H1 (cell line): ENCODE results near the gene CLEC16A. TPM values are rescaled to one million over a fixed set of nuclear protein-coding genes. Genes with fewer than 3 reads are reported as not detected.

Source experiments
- CTCF ChIA-PET: fragments of 300-600 bp; sonication (Branson Sonifier 250); formaldehyde crosslinking; loops from one replicate; lab custom pipeline; 2021; ENCODE audit not compliant: partially characterized antibody; lab: Charles Lee
- POLR2A ChIA-PET: fragments of 300-600 bp; sonication (Branson Sonifier 250); formaldehyde crosslinking; loops from one replicate; lab custom pipeline; 2021; ENCODE audit warnings: inconsistent platforms; ENCODE audit not compliant: partially characterized antibody; lab: Charles Lee
- DNase-seq, 2 experiments: peaks; one replicate each; pipeline versions ENCODE4 v3.0.0 to v3.0.0-alpha.2; 2010 to 2022; ENCODE audit warnings: low spot score in 2 of 2, low read depth in 1 of 2, mixed read lengths in 1 of 2
- FAIRE-seq: peaks from 2 replicates; lab custom pipeline; 2011; peaks lifted over from hg19 to GRCh38; lab: Jason Lieb, UNC
- H2AFZ ChIP-seq: 2 replicates; pipeline ENCODE4 v1.8.1; 2012; ENCODE audit warnings: low read length, inconsistent platforms
- H2AK5ac ChIP-seq: 2 replicates; pipeline ENCODE4 v1.6.1; 2013; ENCODE audit warnings: low read depth, low read length
- H2BK120ac ChIP-seq: replicated peaks from 2 replicates; pipeline ENCODE3; 2013; ENCODE audit warnings: low read depth, low read length, inconsistent platforms
- H2BK12ac ChIP-seq: 2 replicates; pipeline ENCODE4 v1.6.1; 2013; ENCODE audit warnings: low read depth, low read length
- H2BK15ac ChIP-seq: 2 replicates; pipeline ENCODE4 v1.6.1; 2013; ENCODE audit warnings: low read length
- H2BK20ac ChIP-seq: 2 replicates; pipeline ENCODE4 v1.6.1; 2013; ENCODE audit warnings: low read length
- H2BK5ac ChIP-seq: 2 replicates; pipeline ENCODE4 v1.6.1; 2013; ENCODE audit warnings: low read depth, low read length
- H3K14ac ChIP-seq: 2 replicates; pipeline ENCODE4 v1.6.1; 2013; ENCODE audit warnings: inconsistent platforms; ENCODE audit not compliant: insufficient read length
- H3K18ac ChIP-seq: 2 replicates; pipeline ENCODE4 v1.6.1; 2013; ENCODE audit warnings: low read length; ENCODE audit errors: extremely low read depth
- H3K23ac ChIP-seq: 2 replicates; pipeline ENCODE4 v1.6.1; 2013; ENCODE audit warnings: inconsistent platforms; ENCODE audit not compliant: insufficient read length
- H3K23me2 ChIP-seq: 2 replicates; pipeline ENCODE4 v1.6.1; 2013; ENCODE audit warnings: low read depth, low read length
- H3K27ac ChIP-seq: 2 replicates; pipeline ENCODE4 v1.6.1; 2011; ENCODE audit warnings: low read depth, low read length, inconsistent platforms
- H3K27me3 ChIP-seq, 4 experiments: replicated peaks in 1 of 4; 1 replicate in 1 of 4; 2 replicates in 3 of 4; pipeline versions ENCODE4 v1.6.1 to v1.8.1; 2011 to 2013; ENCODE audit warnings: low read length in 3 of 4, mild to moderate bottlenecking in 3 of 4, inconsistent platforms in 2 of 4, mixed read lengths in 2 of 4, moderate library complexity in 1 of 4; ENCODE audit not compliant: control insufficient read depth in 3 of 4, insufficient read depth in 3 of 4; ENCODE audit errors: extremely low read depth in 1 of 4
- H3K36me3 ChIP-seq, 4 experiments: 2 replicates each; pipeline versions ENCODE4 v1.6.1 to v1.8.1; 2011 to 2013; ENCODE audit warnings: mild to moderate bottlenecking in 4 of 4, low read length in 3 of 4, moderate library complexity in 2 of 4, control low read depth in 1 of 4, inconsistent platforms in 1 of 4; ENCODE audit not compliant: insufficient read depth in 4 of 4, control insufficient read depth in 2 of 4
- H3K4ac ChIP-seq: replicated peaks from 2 replicates; pipeline ENCODE3; 2013; ENCODE audit warnings: low read length, low read depth, mixed read lengths, inconsistent platforms; ENCODE audit not compliant: insufficient read length
- H3K4me1 ChIP-seq, 4 experiments: replicated peaks in 1 of 4; 1 replicate in 1 of 4; 2 replicates in 3 of 4; pipeline versions ENCODE4 v1.6.1 to v1.8.1; 2011 to 2013; ENCODE audit warnings: low read length in 3 of 4, inconsistent platforms in 2 of 4, mixed read lengths in 1 of 4; ENCODE audit not compliant: insufficient read depth in 4 of 4, control insufficient read depth in 3 of 4
- H3K4me2 ChIP-seq, 2 experiments: 2 replicates each; pipeline versions ENCODE4 v1.6.1 to v1.8.1; 2011 to 2013; ENCODE audit warnings: low read depth in 2 of 2, low read length in 2 of 2, control low read depth in 1 of 2, inconsistent platforms in 1 of 2, mild to moderate bottlenecking in 1 of 2; ENCODE audit not compliant: insufficient read depth in 1 of 2
- H3K4me3 ChIP-seq, 4 experiments: fragments of 200-600, 300-600 bp in 1 of 4; sonication (generic), shearing (Covaris generic), sonication (Bioruptor Twin) in 1 of 4; 2 replicates each; pipeline versions ENCODE4 v1.5.1 to v1.8.1; 2011 to 2016; ENCODE audit warnings: low read length in 4 of 4, low read depth in 3 of 4, control low read depth in 2 of 4, inconsistent platforms in 2 of 4, mild to moderate bottlenecking in 2 of 4, mixed read lengths in 1 of 4, moderate library complexity in 1 of 4; ENCODE audit not compliant: insufficient read depth in 2 of 4; ENCODE audit errors: extremely low read depth in 1 of 4
- H3K56ac ChIP-seq: replicated peaks from 2 replicates; pipeline ENCODE3; 2013; ENCODE audit warnings: low read depth, mild to moderate bottlenecking, mixed read lengths, low read length, inconsistent platforms; ENCODE audit not compliant: insufficient read length
- H3K79me1 ChIP-seq: 2 replicates; pipeline ENCODE4 v1.6.1; 2013; ENCODE audit warnings: low read depth, low read length, control low read depth
- H3K79me2 ChIP-seq, 2 experiments: 2 replicates each; pipeline versions ENCODE4 v1.6.1 to v1.8.1; 2012 to 2013; ENCODE audit warnings: low read length in 2 of 2, mild to moderate bottlenecking in 2 of 2, inconsistent platforms in 1 of 2; ENCODE audit not compliant: insufficient read depth in 2 of 2, control insufficient read depth in 1 of 2
- H3K9ac ChIP-seq, 4 experiments: replicated peaks in 1 of 4; 1 replicate in 1 of 4; 2 replicates in 3 of 4; pipeline versions ENCODE4 v1.6.1 to v1.8.1; 2011 to 2013; ENCODE audit warnings: low read depth in 3 of 4, low read length in 3 of 4, control low read depth in 2 of 4, mild to moderate bottlenecking in 2 of 4, moderate library complexity in 2 of 4, inconsistent platforms in 1 of 4; ENCODE audit errors: extremely low read depth in 1 of 4
- H3K9me3 ChIP-seq, 2 experiments: 2 replicates each; pipeline versions ENCODE4 v1.6.1 to v1.8.1; 2012 to 2013; ENCODE audit warnings: mild to moderate bottlenecking in 2 of 2, moderate library complexity in 2 of 2, control low read depth in 1 of 2, inconsistent platforms in 1 of 2, low read depth in 1 of 2, low read length in 1 of 2, mixed read lengths in 1 of 2; ENCODE audit not compliant: insufficient read depth in 2 of 2
- H4K20me1 ChIP-seq, 2 experiments: replicated peaks in 1 of 2; 2 replicates each; pipeline versions ENCODE3 to v1.8.1; 2011 to 2013; ENCODE audit warnings: inconsistent platforms in 2 of 2, low read length in 2 of 2, mild to moderate bottlenecking in 1 of 2; ENCODE audit not compliant: insufficient read depth in 2 of 2, control insufficient read depth in 1 of 2
- H4K5ac ChIP-seq: 2 replicates; pipeline ENCODE4 v1.6.1; 2013; ENCODE audit warnings: low read length, low read depth, mixed read lengths, inconsistent platforms; ENCODE audit not compliant: insufficient read length
- H4K8ac ChIP-seq: 2 replicates; pipeline ENCODE4 v1.8.0; 2013; ENCODE audit warnings: mild to moderate bottlenecking, moderate library complexity, low read length, inconsistent platforms; ENCODE audit not compliant: insufficient read depth; ENCODE audit errors: extremely low read depth
- H4K91ac ChIP-seq: replicated peaks from 2 replicates; pipeline ENCODE3; 2013; ENCODE audit warnings: low read length, mixed read lengths, inconsistent platforms; ENCODE audit not compliant: insufficient read length
- ATF2 ChIP-seq: IDR thresholded peaks from 2 replicates; pipeline ENCODE4 v1.6.1; 2012; ENCODE audit warnings: low read length, inconsistent platforms
- CTCF ChIP-seq, 3 experiments: IDR thresholded peaks; 1 replicate in 2 of 3; 2 replicates in 1 of 3; pipeline versions ENCODE4 v1.5.1 to v1.6.1; 2011; ENCODE audit warnings: low read length in 3 of 3, mild to moderate bottlenecking in 3 of 3, inconsistent platforms in 2 of 3, low read depth in 1 of 3, moderate library complexity in 1 of 3; ENCODE audit not compliant: insufficient read depth in 1 of 3; ENCODE audit errors: control extremely low read depth in 1 of 3
- POLR2AphosphoS5 ChIP-seq: IDR thresholded peaks from 2 replicates; pipeline ENCODE4 v1.6.1; 2011; ENCODE audit warnings: low read depth, low read length
- RXRA ChIP-seq: IDR thresholded peaks from 2 replicates; pipeline ENCODE4 v1.6.1; 2011; ENCODE audit warnings: low read depth, mild to moderate bottlenecking, low read length, moderate library complexity; ENCODE audit not compliant: insufficient read depth
- SP4 ChIP-seq: IDR thresholded peaks from 2 replicates; pipeline ENCODE4 v1.6.1; 2012; ENCODE audit warnings: low read length, inconsistent platforms
- TAF1 ChIP-seq: IDR thresholded peaks from 2 replicates; pipeline ENCODE4 v1.6.1; 2011; ENCODE audit warnings: mild to moderate bottlenecking, low read depth, low read length
- TBP ChIP-seq: IDR thresholded peaks from 2 replicates; pipeline ENCODE4 v1.6.1; 2011; ENCODE audit warnings: low read depth, low read length, improper control_type of control experiment
- USF2 ChIP-seq: IDR thresholded peaks from 2 replicates; pipeline ENCODE4 v1.6.1; 2011; ENCODE audit warnings: low read length, improper control_type of control experiment
- WGBS, 2 experiments: shearing (Covaris generic) in 1 of 2; methylation state at CpG; one replicate each; pipeline versions ENCODE4 v1.1.6 to v1.1.7; 2013 to 2015; ENCODE audit warnings: low lambda C conversion rate in 2 of 2, mixed read lengths in 2 of 2, inconsistent platforms in 1 of 2, low coverage in 1 of 2, missing lambda C conversion rate in 1 of 2; ENCODE audit not compliant: insufficient replicate concordance in 2 of 2, insufficient coverage in 1 of 2, insufficient read length in 1 of 2; ENCODE audit errors: extremely low coverage in 1 of 2, missing lambda C conversion rate in 1 of 2; 5-methylcytosine and 5-hydroxymethylcytosine counted together
- polyA plus RNA-seq, 7 experiments: library from polyadenylated mRNA; depleted of rRNA in 3 of 7; stranded (reverse) in 5 of 7; unstranded in 2 of 7; fragments of >200 nt in 5 of 7; fragments of 200-250 nt in 2 of 7; gene quantifications; 1 replicate in 5 of 7; 2 replicates in 1 of 7; 4 replicates in 1 of 7; pipeline versions ENCODE4 v1.2.1 to v1.2.3, GENCODE V29; 2011 to 2013; ENCODE audit warnings: missing spikeins in 2 of 7, mixed read lengths in 2 of 7
- total RNA-seq: library from RNA; stranded (reverse); fragmentation: NEBNext Ultra II Directional; extraction: Animal tissue kit (Norgen Biotek cat#: 25700); gene quantifications from 2 replicates; pipeline ENCODE4 v1.2.1, GENCODE V29; 2021

Gene CLEC16A
- total and polyA plus RNA-seq, 2 of the 8 experiments (the other 6 are each of a cell fraction or from before 2014, with no cell fraction given), result 7.6 to 19.3 TPM

- H3K9me3 ChIP-seq, result no peaks in the 10 kb centered on the region
- FAIRE-seq, result no peak
- no peak for TF ChIP-seq TBP
- TF ChIP-seq CTCF (IDR thresholded peaks at IDR 0.05; ENCODE audit: control extremely low read depth in 1 of 3, insufficient read depth in 1 of 3, low read depth in 1 of 3, low read length in 3 of 3), result no peak
- no peak for TF ChIP-seq POLR2AphosphoS5
- TF ChIP-seq USF2, result no peak
- no peak for TF ChIP-seq ATF2
- TF ChIP-seq SP4, result no peak
- no peak for TF ChIP-seq RXRA
- no peak for TF ChIP-seq TAF1
Observed at GRCh38 chr16:10906482-10906881, 37.9 kb upstream of the CLEC16A start.

More at GRCh38 chr16:10906482-10906881, 37.9 kb upstream of the CLEC16A start:
- no peaks in the 10 kb centered on the region for H3K79me1 ChIP-seq
- CTCF ChIA-PET, result interaction anchor here (0.9 to 7.1 kb wide), 5 partner anchors 9 to 156 kb away, joined by 3 to 82 read pairs (median 4); no protein-coding TSS in a partner anchor
- H2AFZ ChIP-seq, result no peak overlapping the region
- H3K56ac ChIP-seq, result no peak overlapping the region
- H3K23me2 ChIP-seq, result no peaks in the 10 kb centered on the region
- H2BK5ac ChIP-seq, result no peak overlapping the region
- no peak overlapping the region for H3K4me3 ChIP-seq
- no peak overlapping the region for H2BK120ac ChIP-seq
- H3K18ac ChIP-seq, result no peak overlapping the region
- H3K4me2 ChIP-seq, result no peak overlapping the region
- H3K4ac ChIP-seq, result no peak overlapping the region
- no peaks in the 10 kb centered on the region for H3K36me3 ChIP-seq
- no peak overlapping the region for H4K5ac ChIP-seq
- no peak overlapping the region for H2BK15ac ChIP-seq
- H2AK5ac ChIP-seq, result no peak overlapping the region
- DNase-seq, result no peak
- 92% methylated on average over 16 of the region's 19 CpGs; no CpG with 5 or more reads in 1 of the 2 experiments for WGBS, 2 experiments
- H4K20me1 ChIP-seq, result no peaks in the 10 kb centered on the region
- peaks cover 0 to 3% (median 0%) of the 10 kb centered on the region in 4 experiments; a peak in 1 of 7 replicates for H3K4me1 ChIP-seq
- H4K8ac ChIP-seq, result no peak overlapping the region
- no peak overlapping the region for H3K14ac ChIP-seq
- no peak overlapping the region for H4K91ac ChIP-seq
- H3K9ac ChIP-seq, result no peak overlapping the region
- H3K23ac ChIP-seq, result no peak overlapping the region
- H3K27me3 ChIP-seq, result no peaks in the 10 kb centered on the region; a peak in 1 of 7 replicates
- H2BK20ac ChIP-seq, result no peak overlapping the region
- POLR2A ChIA-PET, result interaction anchor here (1.3 kb wide), 1 partner anchor 10 kb away, joined by 7 read pairs; no protein-coding TSS in a partner anchor
- H2BK12ac ChIP-seq, result no peak overlapping the region
- H3K27ac ChIP-seq, result no peak overlapping the region
- no peaks in the 10 kb centered on the region for H3K79me2 ChIP-seq
